SK-N-SH (cell line): Measurements from ENCODE around the gene NOTCH1. TPM values are rescaled to one million over a fixed set of nuclear protein-coding genes. Genes with fewer than 3 reads are reported as not detected.

ENCODE experiments used
- CTCF ChIA-PET: fragments of 300-600, 350-600 bp; formaldehyde crosslinking; extraction: SDS; loops from one replicate; lab custom pipeline; 2021; lab: Yijun Ruan, JAX
- POLR2A ChIA-PET: fragments of 350-600 bp; sonication (Branson Sonifier 250); formaldehyde crosslinking; extraction: SDS; loops from one replicate; lab custom pipeline; 2020; ENCODE audit warnings: antibody characterized with exemption, inconsistent platforms; lab: Yijun Ruan, JAX
- DNase-seq: peaks from one replicate; pipeline ENCODE4 v3.0.0; 2012
- H2AFZ ChIP-seq: fragments of 200-600 bp; sonication (generic); 2 replicates; pipeline ENCODE4 v1.8.1; 2016; ENCODE audit warnings: antibody characterized with exemption, mild to moderate bottlenecking, low read depth
- H3F3A ChIP-seq: fragments of 200-600 bp; sonication (generic); replicated peaks from 2 replicates; pipeline ENCODE3; 2016; ENCODE audit warnings: antibody characterized with exemption, mild to moderate bottlenecking; ENCODE audit not compliant: insufficient read depth
- H3K27ac ChIP-seq, 2 experiments: fragments of 200-500 bp in 1 of 2; fragments of 200-600 bp in 1 of 2; sonication (Bioruptor generic) in 1 of 2; sonication (generic), shearing (Covaris generic) in 1 of 2; 2 replicates each; pipeline versions ENCODE4 v1.5.1 to v1.6.1; 2014 to 2016; ENCODE audit warnings: low read depth in 2 of 2, inconsistent platforms in 1 of 2, low read length in 1 of 2, mild to moderate bottlenecking in 1 of 2, mixed read lengths in 1 of 2
- H3K27me3 ChIP-seq: fragments of 200-600 bp; sonication (generic), shearing (Covaris generic); 2 replicates; pipeline ENCODE4 v1.6.1; 2016; ENCODE audit warnings: mixed run types; ENCODE audit not compliant: insufficient read depth
- H3K36me3 ChIP-seq, 2 experiments: fragments of 200-500 bp in 1 of 2; fragments of 200-600 bp in 1 of 2; sonication (Bioruptor generic) in 1 of 2; sonication (generic) in 1 of 2; replicated peaks in 1 of 2; 2 replicates each; pipeline versions ENCODE3 to v1.5.1; 2014 to 2016; ENCODE audit warnings: low read length in 1 of 2, mild to moderate bottlenecking in 1 of 2; ENCODE audit not compliant: insufficient read depth in 2 of 2, control insufficient read depth in 1 of 2
- H3K4me1 ChIP-seq, 2 experiments: fragments of 200-500 bp in 1 of 2; fragments of 200-600 bp in 1 of 2; sonication (Bioruptor generic) in 1 of 2; sonication (generic), shearing (Covaris generic) in 1 of 2; 2 replicates each; pipeline versions ENCODE4 v1.5.1 to v1.6.1; 2014 to 2016; ENCODE audit warnings: low read depth in 1 of 2, low read length in 1 of 2, mixed run types in 1 of 2; ENCODE audit not compliant: insufficient read depth in 2 of 2, control insufficient read depth in 1 of 2
- H3K4me2 ChIP-seq: fragments of 200-600 bp; sonication (generic), shearing (Covaris generic); 2 replicates; pipeline ENCODE4 v1.6.1; 2017; ENCODE audit warnings: mixed run types
- H3K4me3 ChIP-seq, 2 experiments: fragments of 200-500 bp in 1 of 2; fragments of 200-600 bp in 1 of 2; sonication (Bioruptor generic) in 1 of 2; sonication (generic), shearing (Covaris generic) in 1 of 2; 2 replicates each; pipeline versions ENCODE4 v1.5.1 to v1.8.1; 2014 to 2016; ENCODE audit warnings: low read depth in 2 of 2, inconsistent platforms in 1 of 2, low read length in 1 of 2, mild to moderate bottlenecking in 1 of 2, mixed read lengths in 1 of 2, moderate library complexity in 1 of 2
- H3K79me2 ChIP-seq: fragments of 200-600 bp; sonication (generic); 2 replicates; pipeline ENCODE4 v1.8.1; 2017; ENCODE audit warnings: mild to moderate bottlenecking; ENCODE audit not compliant: insufficient read depth
- H3K9ac ChIP-seq: fragments of 200-600 bp; sonication (generic); 2 replicates; pipeline ENCODE4 v1.6.1; 2017; ENCODE audit warnings: mixed run types
- H3K9me2 ChIP-seq: fragments of 200-600 bp; sonication (generic); 2 replicates; pipeline ENCODE4 v1.6.1; 2017; ENCODE audit warnings: mixed run types
- H3K9me3 ChIP-seq: fragments of 200-600 bp; sonication (generic); 2 replicates; pipeline ENCODE4 v1.6.1; 2017; ENCODE audit warnings: mixed run types, mild to moderate bottlenecking, moderate library complexity
- H4K20me1 ChIP-seq: fragments of 200-600 bp; sonication (generic); 2 replicates; pipeline ENCODE4 v1.6.1; 2017; ENCODE audit warnings: mild to moderate bottlenecking, mixed run types; ENCODE audit not compliant: insufficient read depth
- CTCF ChIP-seq: fragments of 200-600 bp; sonication (generic); IDR thresholded peaks from 2 replicates; pipeline ENCODE4 v1.6.1; 2017; ENCODE audit warnings: antibody characterized with exemption, mild to moderate bottlenecking, moderate library complexity
- ELF1 ChIP-seq: IDR thresholded peaks from 2 replicates; pipeline ENCODE4 v1.4.0; 2012
- EP300 ChIP-seq, 2 experiments: IDR thresholded peaks; 2 replicates each; pipeline versions ENCODE4 v1.4.0 to v1.6.1; 2012; ENCODE audit warnings: borderline replicate concordance in 1 of 2, low read depth in 1 of 2, low read length in 1 of 2
- FOXJ3 ChIP-seq: sonication (generic); formaldehyde crosslinking; IDR thresholded peaks from 2 replicates; pipeline ENCODE4 v1.5.1; 2020; ENCODE audit warnings: mild to moderate bottlenecking, missing genetic modification reagents
- FOXM1 ChIP-seq: IDR thresholded peaks from 2 replicates; pipeline ENCODE4 v1.4.0; 2012; ENCODE audit warnings: low read depth, mild to moderate bottlenecking
- GABPA ChIP-seq: IDR thresholded peaks from 2 replicates; pipeline ENCODE4 v1.4.0; 2012; ENCODE audit warnings: low read depth, mild to moderate bottlenecking
- GATA2 ChIP-seq: sonication (generic); formaldehyde crosslinking; IDR thresholded peaks from 2 replicates; pipeline ENCODE4 v1.5.0; 2020; ENCODE audit warnings: mild to moderate bottlenecking, missing genetic modification reagents
- IRF3 ChIP-seq: fragments of 150-350 bp; IDR thresholded peaks from 2 replicates; pipeline ENCODE4 v1.6.1; 2016; ENCODE audit warnings: mild to moderate bottlenecking, low read depth, low read length
- JUND ChIP-seq: IDR thresholded peaks from 2 replicates; pipeline ENCODE4 v1.4.0; 2012
- MXI1 ChIP-seq: IDR thresholded peaks from 2 replicates; pipeline ENCODE4 v1.6.1; 2012; ENCODE audit warnings: mild to moderate bottlenecking, low read depth, low read length, improper control_type of control experiment
- POLR2AphosphoS5 ChIP-seq: IDR thresholded peaks from 2 replicates; pipeline ENCODE4 v1.6.1; 2012; ENCODE audit warnings: low read depth, low read length
- RCOR1 ChIP-seq: fragments of 150-350 bp; IDR thresholded peaks from 2 replicates; pipeline ENCODE4 v1.6.1; 2017; ENCODE audit warnings: antibody characterized with exemption, low read length
- REST ChIP-seq: IDR thresholded peaks from 2 replicates; pipeline ENCODE4 v1.6.1; 2012; ENCODE audit warnings: mild to moderate bottlenecking, low read depth, low read length, moderate library complexity
- RFX5 ChIP-seq: IDR thresholded peaks from 2 replicates; pipeline ENCODE4 v1.6.1; 2012; ENCODE audit warnings: mild to moderate bottlenecking, improper control_type of control experiment, low read length
- RXRA ChIP-seq: IDR thresholded peaks from 2 replicates; pipeline ENCODE4 v1.4.0; 2012; ENCODE audit warnings: low read depth, mild to moderate bottlenecking, borderline replicate concordance
- SIN3A ChIP-seq: IDR thresholded peaks from 2 replicates; pipeline ENCODE4 v1.6.1; 2012; ENCODE audit warnings: low read depth, mild to moderate bottlenecking, low read length, moderate library complexity, borderline replicate concordance
- SMC3 ChIP-seq: IDR thresholded peaks from 2 replicates; pipeline ENCODE4 v1.6.1; 2012; ENCODE audit warnings: low read depth, low read length, improper control_type of control experiment
- TCF12 ChIP-seq: IDR thresholded peaks from 2 replicates; pipeline ENCODE4 v1.4.0; 2012
- TEAD4 ChIP-seq: IDR thresholded peaks from 2 replicates; pipeline ENCODE4 v1.4.0; 2012; ENCODE audit warnings: mild to moderate bottlenecking, borderline replicate concordance; ENCODE audit not compliant: insufficient read depth
- YY1 ChIP-seq: IDR thresholded peaks from 2 replicates; pipeline ENCODE4 v1.4.0; 2012; ENCODE audit warnings: low read depth, mild to moderate bottlenecking
- WGBS: methylation state at CpG from one replicate; pipeline ENCODE4 v1.1.6; 2017; ENCODE audit warnings: low lambda C conversion rate; 5-methylcytosine and 5-hydroxymethylcytosine counted together
- polyA plus RNA-seq, 3 experiments: library from polyadenylated mRNA; depleted of rRNA; stranded (reverse); fragments of >200 nt; gene quantifications; 2 replicates each; pipeline ENCODE4 v1.2.3, GENCODE V29; 2012

NOTCH1 gene
- polyA plus RNA-seq, 1 of the 3 experiments (the other 2 are of a cell fraction): 6.6 TPM

- 93% methylated on average over 16 of the region's 35 CpGs for WGBS
These were observed 12.8 kb downstream of the NOTCH1 start for GRCh38 chr9:136532799-136533774.

More at GRCh38 chr9:136532799-136533774, 12.8 kb downstream of the NOTCH1 start:
- TF ChIP-seq SIN3A: no peak
- no peak for TF ChIP-seq YY1
- no peak for TF ChIP-seq EP300 (IDR thresholded peaks at IDR 0.05; ENCODE audit: borderline replicate concordance in 1 of 2, low read depth in 1 of 2, low read length in 1 of 2)
- TF ChIP-seq GABPA: no peak
- no peak for TF ChIP-seq TCF12
- TF ChIP-seq REST: no peak
- TF ChIP-seq GATA2: no peak
- no peak for TF ChIP-seq RXRA
- no peak for TF ChIP-seq JUND
- no peak for TF ChIP-seq FOXJ3
- TF ChIP-seq TEAD4: no peak
- no peak for TF ChIP-seq ELF1
- TF ChIP-seq IRF3: no peak
- TF ChIP-seq FOXM1: no peak
- no peak for TF ChIP-seq POLR2AphosphoS5
- TF ChIP-seq CTCF: no peak
- TF ChIP-seq SMC3: no peak
- TF ChIP-seq RCOR1: no peak
- no peak for TF ChIP-seq MXI1
- TF ChIP-seq RFX5: no peak
- Histone ChIP-seq H4K20me1 (peaks cover 82% of the 10 kb centered on the region), H3K79me2 (no peaks in the 10 kb centered on the region), H3K9me3 (no peaks in the 10 kb centered on the region), H3K27me3 (no peaks in the 10 kb centered on the region), H3K4me2 (no peak overlapping the region), H3F3A (no peaks in the 10 kb centered on the region), H3K27ac (no peak overlapping the region), H3K9me2 (no peaks in the 10 kb centered on the region), H3K9ac (no peak overlapping the region), H2AFZ (no peak overlapping the region), H3K36me3 (peaks cover 0 to 2% of the 10 kb centered on the region in 2 experiments), H3K4me1 (peaks cover 0 to 9% of the 10 kb centered on the region in 2 experiments; a peak in 1 of 4 replicates), H3K4me3 (no peak overlapping the region)
- ChIA-PET CTCF (interaction anchor here (0.9 to 1.9 kb wide), 5 partner anchors 19 to 192 kb away, joined by 3 to 9 read pairs (median 3); no protein-coding TSS in a partner anchor), POLR2A (no interaction called here)
- no peak for DNase-seq
